Testis (tissue), 2 donors: ENCODE data around the gene IER3.

Experiments
- POLR2A ChIP-seq: fragments of 450-650 bp; IDR thresholded peaks from one replicate; pipeline ENCODE4 v1.6.1; 2017; ENCODE audit warnings: antibody characterized with exemption, mild to moderate bottlenecking, moderate library complexity
- TF ChIP-seq, protein P1 (sequence below), 3 experiments: fragments of 450-650 bp in 2 of 3; fragments of 200-600 bp in 1 of 3; sonication (generic) in 1 of 3; IDR thresholded peaks; one replicate each; pipeline ENCODE4 v1.5.1; 2016 to 2019; ENCODE audit warnings: antibody characterized with exemption in 3 of 3, mild to moderate bottlenecking in 2 of 3, moderate library complexity in 1 of 3

DNA sequence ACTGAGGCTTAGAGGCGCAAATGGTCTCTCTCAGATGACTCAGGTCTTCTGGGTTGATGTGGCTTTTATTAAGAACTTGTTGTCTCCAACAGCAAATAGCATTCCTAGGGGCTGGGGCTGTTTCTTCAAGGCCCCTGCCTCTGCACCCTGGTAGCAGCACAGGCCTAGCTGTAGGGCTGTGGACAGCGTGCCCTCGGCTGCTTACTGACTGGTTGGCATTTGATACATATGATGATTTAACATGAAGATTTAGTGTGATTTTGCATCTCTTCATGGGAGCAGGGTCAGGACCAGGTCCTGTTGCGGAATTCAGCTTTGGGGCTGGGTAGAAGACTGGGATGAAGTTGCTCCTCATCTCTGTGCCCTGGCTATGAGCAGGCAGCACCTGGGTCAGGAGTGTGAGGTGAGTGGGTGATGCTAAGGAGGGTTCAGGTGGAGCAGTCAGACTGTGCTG is 24.3 kb upstream of the IER3 start:
- TF ChIP-seq, protein P1, sequence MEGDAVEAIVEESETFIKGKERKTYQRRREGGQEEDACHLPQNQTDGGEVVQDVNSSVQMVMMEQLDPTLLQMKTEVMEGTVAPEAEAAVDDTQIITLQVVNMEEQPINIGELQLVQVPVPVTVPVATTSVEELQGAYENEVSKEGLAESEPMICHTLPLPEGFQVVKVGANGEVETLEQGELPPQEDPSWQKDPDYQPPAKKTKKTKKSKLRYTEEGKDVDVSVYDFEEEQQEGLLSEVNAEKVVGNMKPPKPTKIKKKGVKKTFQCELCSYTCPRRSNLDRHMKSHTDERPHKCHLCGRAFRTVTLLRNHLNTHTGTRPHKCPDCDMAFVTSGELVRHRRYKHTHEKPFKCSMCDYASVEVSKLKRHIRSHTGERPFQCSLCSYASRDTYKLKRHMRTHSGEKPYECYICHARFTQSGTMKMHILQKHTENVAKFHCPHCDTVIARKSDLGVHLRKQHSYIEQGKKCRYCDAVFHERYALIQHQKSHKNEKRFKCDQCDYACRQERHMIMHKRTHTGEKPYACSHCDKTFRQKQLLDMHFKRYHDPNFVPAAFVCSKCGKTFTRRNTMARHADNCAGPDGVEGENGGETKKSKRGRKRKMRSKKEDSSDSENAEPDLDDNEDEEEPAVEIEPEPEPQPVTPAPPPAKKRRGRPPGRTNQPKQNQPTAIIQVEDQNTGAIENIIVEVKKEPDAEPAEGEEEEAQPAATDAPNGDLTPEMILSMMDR (IDR thresholded peaks at IDR 0.05) = no peak
- TF ChIP-seq POLR2A = no peak
